Measurements from ENCODE around the gene NFATC2. TPM values are rescaled to one million over a fixed set of nuclear protein-coding genes. Genes with fewer than 3 reads are reported as not detected.

The NFATC2 gene
- total and polyA plus RNA-seq, 2 of the 8 experiments (the other 6 are each of a cell fraction or from before 2014, with no cell fraction given): 0.27 to 0.91 TPM

DNA sequence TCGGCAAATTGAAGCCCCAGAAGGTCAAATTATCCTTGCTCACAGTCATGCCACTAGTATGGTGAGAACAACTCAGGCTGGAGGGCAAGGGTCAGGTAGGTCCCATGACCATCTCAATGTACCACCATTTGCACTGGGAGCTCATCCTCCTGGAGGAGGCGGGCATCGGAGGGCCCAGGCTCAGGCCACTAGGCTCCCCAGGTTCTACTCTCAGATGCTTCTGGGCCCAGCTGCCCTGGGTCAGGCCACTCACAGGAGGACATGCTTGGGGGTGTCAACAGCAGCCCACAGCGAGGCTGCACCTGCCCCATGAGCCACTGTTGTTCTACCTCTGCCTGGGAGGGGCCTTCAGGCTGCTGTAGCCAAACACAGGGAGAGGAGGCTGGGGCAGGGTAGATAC is 39.1 kb downstream of the NFATC2 start:
- Histone ChIP-seq H3K4me1 (replicated peaks in 1 of 4; ENCODE audit: control insufficient read depth in 3 of 4, insufficient read depth in 4 of 4, low read length in 3 of 4) (0 out of 7 replicates have a peak, but pooled peaks cover 0 to 2% (median 0%) of the 10 kb centered on the region in 4 experiments), H2AFZ (ENCODE audit: low read length) (no peak overlapping the region), H4K8ac (ENCODE audit: extremely low read depth, insufficient read depth, low read length) (no peak overlapping the region), H3K4ac (replicated peaks; ENCODE audit: insufficient read length, low read depth, low read length) (no peak overlapping the region), H3K56ac (replicated peaks; ENCODE audit: insufficient read length, low read depth, low read length) (no peak overlapping the region), H2BK20ac (ENCODE audit: low read length) (no peak overlapping the region), H4K5ac (ENCODE audit: insufficient read length, low read depth, low read length) (no peak overlapping the region), H3K79me2 (ENCODE audit: control insufficient read depth in 1 of 2, insufficient read depth in 2 of 2, low read length in 2 of 2) (no peaks in the 10 kb centered on the region), H4K91ac (replicated peaks; ENCODE audit: insufficient read length, low read length) (no peak overlapping the region), H3K36me3 (ENCODE audit: control insufficient read depth in 2 of 4, insufficient read depth in 4 of 4, low read length in 3 of 4) (no peaks in the 10 kb centered on the region), H3K23ac (ENCODE audit: insufficient read length) (no peak overlapping the region), H3K27ac (ENCODE audit: low read depth, low read length) (no peak overlapping the region), H2BK5ac (ENCODE audit: low read depth, low read length) (no peak overlapping the region), H3K9ac (replicated peaks in 1 of 4; ENCODE audit: extremely low read depth in 1 of 4, low read depth in 3 of 4, low read length in 3 of 4) (no peak overlapping the region), H3K18ac (ENCODE audit: extremely low read depth, low read length) (no peak overlapping the region), H4K20me1 (replicated peaks in 1 of 2; ENCODE audit: control insufficient read depth in 1 of 2, insufficient read depth in 2 of 2, low read length in 2 of 2) (no peaks in the 10 kb centered on the region), H3K4me2 (ENCODE audit: insufficient read depth in 1 of 2, low read depth in 2 of 2, low read length in 2 of 2) (no peak overlapping the region), H3K4me3 (ENCODE audit: extremely low read depth in 1 of 4, insufficient read depth in 2 of 4, low read depth in 3 of 4, low read length in 4 of 4) (no peak overlapping the region), H3K9me3 (ENCODE audit: insufficient read depth in 2 of 2, low read depth in 1 of 2, low read length in 1 of 2) (no peaks in the 10 kb centered on the region), H3K14ac (ENCODE audit: insufficient read length) (no peak overlapping the region), H2BK12ac (ENCODE audit: low read depth, low read length) (no peak overlapping the region), H3K23me2 (ENCODE audit: low read depth, low read length) (no peaks in the 10 kb centered on the region), H2AK5ac (ENCODE audit: low read depth, low read length) (no peak overlapping the region), H3K27me3 (replicated peaks in 1 of 4; ENCODE audit: control insufficient read depth in 3 of 4, extremely low read depth in 1 of 4, insufficient read depth in 3 of 4, low read length in 3 of 4) (no peaks in the 10 kb centered on the region), H2BK15ac (ENCODE audit: low read length) (no peak overlapping the region), H3K79me1 (ENCODE audit: low read depth, low read length) (no peaks in the 10 kb centered on the region), H2BK120ac (replicated peaks; ENCODE audit: low read depth, low read length) (no peak overlapping the region)
- 92% methylated on average over 4 of the region's 4 CpGs; no CpG with 5 or more reads in 1 of the 2 experiments for WGBS, 2 experiments (ENCODE audit: extremely low coverage in 1 of 2, insufficient coverage in 1 of 2, insufficient read length in 1 of 2, insufficient replicate concordance in 2 of 2, low coverage in 1 of 2, low lambda C conversion rate in 2 of 2, missing lambda C conversion rate in 1 of 2)
- FAIRE-seq (no peak), DNase-seq (ENCODE audit: low read depth in 1 of 2, low spot score in 2 of 2) (no peak)
- ChIA-PET CTCF (ENCODE audit: partially characterized antibody) (no interaction called here), POLR2A (ENCODE audit: partially characterized antibody) (interaction anchor here (0.6 kb wide), 1 partner anchor 8 kb away, joined by 4 read pairs; no protein-coding TSS in a partner anchor)
- TF ChIP-seq CEBPB (IDR thresholded peaks at IDR 0.05; ENCODE audit: low read depth, low read length) (no peak), SIX5 (IDR thresholded peaks at IDR 0.05; ENCODE audit: low read depth, low read length) (no peak), NRF1 (IDR thresholded peaks at IDR 0.05; ENCODE audit: low read depth, low read length) (no peak), EZH2 (IDR thresholded peaks at IDR 0.05; ENCODE audit: low read depth, low read length, severe bottlenecking) (no peak), TEAD4 (IDR thresholded peaks at IDR 0.05; ENCODE audit: low read depth, low read length) (no peak), TAF7 (optimal IDR thresholded peaks at IDR 0.05; ENCODE audit: borderline replicate concordance, low read depth, low read length) (no peak), JUN (IDR thresholded peaks at IDR 0.05; ENCODE audit: low read depth, low read length) (no peak), EP300 (IDR thresholded peaks at IDR 0.05; ENCODE audit: borderline replicate concordance in 1 of 2, low read depth in 2 of 2, low read length in 2 of 2) (no peak), RFX5 (IDR thresholded peaks at IDR 0.05; ENCODE audit: borderline replicate concordance, low read depth, low read length) (no peak), FOSL1 (IDR thresholded peaks at IDR 0.05; ENCODE audit: insufficient read depth, low read depth, low read length) (no peak), SRF (IDR thresholded peaks at IDR 0.05; ENCODE audit: low read depth, low read length) (no peak), POU5F1 (IDR thresholded peaks at IDR 0.05; ENCODE audit: low read depth, low read length) (no peak), YY1 (IDR thresholded peaks at IDR 0.05; ENCODE audit: low read depth, low read length) (no peak), ASH2L (IDR thresholded peaks at IDR 0.05; ENCODE audit: low read length) (no peak), EGR1 (IDR thresholded peaks at IDR 0.05; ENCODE audit: borderline replicate concordance, low read depth, low read length) (no peak)
